Activated CD8-positive, alpha-beta memory T cell treated with anti-CD3 and anti-CD28 coated beads, Interleukin-2, amount 50 U/mL, for 1 hour (primary cell): ENCODE data around the gene CLIC4.
"Not testable (repeated sequence)": the region's sequence is repeated elsewhere in the genome, so short reads cannot be mapped to it uniquely, and the experiment has no call there.

Experiments
- DNase-seq: peaks from one replicate; pipeline ENCODE4 v3.0.0-alpha.2; 2020; ENCODE audit errors: extremely low read depth

CLIC4 gene

DNA sequence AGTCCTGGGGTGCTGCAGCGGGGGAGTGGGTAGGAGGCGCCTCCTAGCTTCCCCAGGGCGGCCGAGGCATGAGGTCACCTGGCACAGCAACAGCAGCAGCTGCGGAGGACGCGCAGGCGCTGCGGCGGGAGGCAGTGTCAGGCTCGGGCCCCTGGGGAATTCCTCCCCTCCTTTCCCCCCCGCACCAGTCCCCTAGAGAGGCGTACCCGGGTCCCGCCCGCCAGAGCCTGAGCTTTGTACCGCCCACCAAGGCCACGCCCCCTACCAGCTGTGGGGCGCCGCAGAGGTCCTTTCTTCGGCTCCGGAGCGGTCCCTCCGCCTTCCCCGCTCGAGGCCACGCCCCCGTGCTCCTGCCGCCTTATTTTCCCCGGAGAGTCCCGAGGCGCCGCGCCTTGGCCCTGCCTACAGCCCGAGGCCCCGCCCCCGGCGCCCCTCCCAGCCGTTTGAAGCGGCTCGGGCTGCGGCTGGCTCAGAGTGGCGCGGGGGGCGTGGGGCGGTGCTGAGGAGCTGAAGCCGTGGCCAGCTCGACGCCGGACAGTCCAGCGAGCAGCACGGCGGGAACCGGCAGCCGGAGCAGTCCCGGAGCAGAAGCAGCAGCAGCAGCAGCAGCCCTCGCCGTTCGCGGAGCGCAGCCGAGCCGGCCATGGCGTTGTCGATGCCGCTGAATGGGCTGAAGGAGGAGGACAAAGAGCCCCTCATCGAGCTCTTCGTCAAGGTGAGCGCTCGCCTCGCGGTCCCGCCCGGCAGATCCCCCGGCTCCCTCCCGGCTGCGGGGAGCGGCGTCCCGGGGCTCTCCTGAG is at the start of gene CLIC4:
CLIC4 (plus strand) TSS at position 537 of the 800 bp plus-strand sequence; CDS start at position 644, 107 bp downstream.
- peak; percentile 94 for DNase-seq

DNA sequence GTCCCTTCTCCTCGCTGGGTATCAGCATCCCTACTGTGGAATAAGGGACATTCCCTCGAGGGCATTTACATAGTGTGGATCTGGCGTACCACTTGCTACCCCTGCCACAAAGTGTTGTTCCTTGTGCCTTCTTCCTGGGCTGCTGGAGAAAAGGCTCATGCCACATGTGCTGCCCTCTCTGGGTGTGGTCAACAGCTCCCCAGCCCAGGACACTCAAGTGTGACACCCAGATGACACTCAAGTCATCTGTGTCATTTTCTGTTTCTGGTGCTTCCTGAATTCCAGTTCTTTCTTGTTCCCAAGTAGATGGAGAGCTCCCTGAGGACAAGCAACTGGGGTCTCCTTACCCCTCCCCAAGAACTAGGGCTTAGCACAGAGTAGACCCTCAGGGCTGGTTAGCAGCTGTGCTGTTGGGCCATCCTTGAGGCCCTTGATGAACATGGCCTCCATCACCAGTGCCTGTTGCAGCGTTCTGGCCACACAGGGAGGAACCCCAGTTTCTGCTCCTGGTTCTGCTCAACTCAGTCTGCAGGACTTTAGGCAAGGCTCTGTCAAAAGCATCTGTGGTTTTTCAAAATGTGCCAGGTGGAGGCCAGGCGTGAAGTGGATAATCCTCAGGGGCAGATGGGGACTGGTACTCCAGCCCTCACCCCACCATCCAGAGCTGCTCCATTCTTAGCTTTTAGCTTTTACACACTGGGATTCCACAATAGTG is 49.0 kb upstream of the CLIC4 start:
- no peak for DNase-seq

DNA sequence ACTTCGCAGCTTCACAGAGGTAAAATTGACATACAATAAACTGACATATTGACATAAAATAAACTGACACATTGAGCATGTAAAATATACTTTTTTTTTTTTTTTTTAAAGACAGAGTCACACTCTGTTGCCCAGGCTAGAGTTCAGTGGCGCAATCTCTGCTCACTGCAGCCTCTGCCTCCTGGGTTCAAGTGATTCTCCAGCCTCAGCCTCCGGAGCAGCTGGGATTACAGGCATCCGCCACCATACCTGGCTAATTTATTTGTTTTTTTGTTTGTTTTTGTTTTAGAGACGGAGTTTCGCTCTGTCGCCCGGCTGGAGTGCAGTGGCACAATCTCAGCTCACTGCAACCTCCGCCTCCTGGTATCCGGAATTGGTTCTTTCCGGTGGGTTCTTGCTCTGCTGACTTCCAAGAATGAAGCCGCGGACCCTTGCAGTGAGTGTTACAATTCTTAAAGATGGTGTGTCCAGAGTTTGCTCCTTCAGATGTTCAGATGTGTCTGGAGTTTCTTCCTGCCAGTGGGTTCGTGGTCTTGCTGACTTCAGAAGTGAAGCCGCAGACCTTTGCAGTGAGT is 48.4 kb upstream of the CLIC4 start:
- DNase-seq: no peak

DNA sequence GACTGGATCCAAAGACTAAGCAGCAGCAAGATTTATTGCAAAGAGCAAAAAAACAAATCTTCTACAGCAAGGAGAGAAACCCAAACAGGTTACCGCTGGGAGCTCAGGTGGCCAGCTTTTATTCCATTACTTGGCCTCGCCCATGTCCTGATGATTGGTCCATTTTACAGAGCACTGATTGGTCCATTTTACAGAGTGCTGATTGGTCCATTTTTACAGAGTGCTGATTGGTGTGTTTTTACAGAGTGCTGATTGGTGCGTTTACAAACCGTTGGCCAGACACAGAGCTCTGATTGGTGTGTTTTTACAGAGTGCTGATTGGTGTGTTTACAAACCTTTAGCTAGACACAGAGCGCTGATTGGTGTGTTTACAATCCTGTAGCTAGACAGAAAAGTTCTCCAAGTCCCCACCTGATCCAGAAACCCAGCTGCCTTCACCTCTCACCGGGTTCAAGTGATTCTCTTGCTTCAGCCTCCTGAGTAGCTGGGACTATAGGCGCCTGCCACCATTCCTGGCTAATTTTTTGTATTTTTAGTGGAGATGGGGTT is 47.7 kb upstream of the CLIC4 start:
- DNase-seq: not testable (repeated sequence)

DNA sequence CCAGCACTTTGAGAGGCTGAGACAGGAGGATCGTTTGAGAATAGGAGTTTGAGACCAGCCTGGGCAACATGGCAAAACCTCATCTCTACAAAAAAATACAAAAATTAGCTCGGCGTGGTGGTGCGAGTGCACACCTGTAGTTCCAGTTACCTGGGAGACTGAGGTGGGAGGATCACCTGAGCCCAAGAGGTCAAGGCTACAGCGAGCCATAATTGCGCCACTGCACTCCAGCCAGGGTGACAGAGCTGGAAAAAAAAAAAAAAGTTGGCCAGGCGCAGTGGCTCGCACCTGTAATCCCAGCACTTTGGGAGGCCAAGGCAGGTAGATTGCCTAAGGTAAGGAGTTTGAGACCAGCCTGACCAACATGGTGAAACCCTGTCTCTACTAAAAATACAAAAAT is 46.9 kb upstream of the CLIC4 start:
- DNase-seq: not testable (repeated sequence)

DNA sequence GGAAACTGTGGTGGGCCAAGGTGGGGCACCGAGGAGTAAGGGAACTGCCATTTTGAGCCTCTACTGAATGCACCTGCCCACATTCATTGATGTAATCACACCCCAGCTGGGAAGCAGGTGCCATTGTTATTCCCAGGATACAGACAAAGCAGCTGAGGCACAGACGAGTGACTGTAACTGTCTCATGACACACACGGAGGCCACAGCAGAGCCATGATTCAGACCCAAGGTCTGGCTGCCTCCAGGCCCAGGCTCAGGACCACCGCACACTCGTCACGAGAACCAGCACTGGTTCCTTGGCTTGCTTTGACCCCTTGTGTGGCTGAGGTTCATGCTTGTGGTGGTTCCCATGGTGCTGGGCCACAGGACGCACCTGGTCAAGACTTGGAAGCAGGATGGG is 45.6 kb upstream of the CLIC4 start:
- no peak for DNase-seq

DNA sequence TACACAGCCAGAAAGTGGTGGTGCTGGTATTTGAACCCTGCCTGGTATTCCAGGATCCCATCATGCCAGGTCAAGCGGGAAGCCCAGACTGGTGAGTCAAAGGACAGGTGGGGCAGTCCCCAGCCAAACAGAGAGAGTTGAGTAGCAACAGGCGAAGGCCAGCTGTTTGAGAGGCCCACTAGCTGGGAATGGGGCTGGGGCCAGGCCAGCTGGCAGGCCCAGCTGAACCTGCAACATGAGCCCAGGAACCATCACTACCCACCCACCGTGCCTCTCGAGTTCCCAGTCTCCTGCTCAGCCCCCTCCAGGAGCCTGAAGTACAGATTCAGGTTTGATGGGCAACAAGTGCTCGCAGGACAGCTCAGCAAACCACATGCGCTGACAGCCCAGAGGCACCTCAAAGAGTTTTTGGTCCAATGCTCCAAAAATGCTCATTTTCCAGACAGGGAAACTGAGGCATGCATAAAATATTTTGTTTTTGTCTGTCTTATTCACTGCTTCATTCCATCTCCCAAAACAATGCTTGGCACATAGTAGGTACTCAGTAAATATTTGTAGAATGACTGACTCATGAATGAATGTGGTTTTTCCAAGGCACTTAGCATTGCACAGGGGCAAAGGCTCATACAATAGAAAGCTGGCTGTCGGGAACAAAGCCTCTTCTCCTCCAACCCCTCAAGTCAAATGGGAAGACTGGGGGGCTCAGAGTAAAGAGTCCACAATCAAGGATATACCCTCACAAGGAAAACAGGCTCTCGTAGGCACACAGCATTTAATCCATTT is 42.5 kb upstream of the CLIC4 start:
- DNase-seq: no peak

DNA sequence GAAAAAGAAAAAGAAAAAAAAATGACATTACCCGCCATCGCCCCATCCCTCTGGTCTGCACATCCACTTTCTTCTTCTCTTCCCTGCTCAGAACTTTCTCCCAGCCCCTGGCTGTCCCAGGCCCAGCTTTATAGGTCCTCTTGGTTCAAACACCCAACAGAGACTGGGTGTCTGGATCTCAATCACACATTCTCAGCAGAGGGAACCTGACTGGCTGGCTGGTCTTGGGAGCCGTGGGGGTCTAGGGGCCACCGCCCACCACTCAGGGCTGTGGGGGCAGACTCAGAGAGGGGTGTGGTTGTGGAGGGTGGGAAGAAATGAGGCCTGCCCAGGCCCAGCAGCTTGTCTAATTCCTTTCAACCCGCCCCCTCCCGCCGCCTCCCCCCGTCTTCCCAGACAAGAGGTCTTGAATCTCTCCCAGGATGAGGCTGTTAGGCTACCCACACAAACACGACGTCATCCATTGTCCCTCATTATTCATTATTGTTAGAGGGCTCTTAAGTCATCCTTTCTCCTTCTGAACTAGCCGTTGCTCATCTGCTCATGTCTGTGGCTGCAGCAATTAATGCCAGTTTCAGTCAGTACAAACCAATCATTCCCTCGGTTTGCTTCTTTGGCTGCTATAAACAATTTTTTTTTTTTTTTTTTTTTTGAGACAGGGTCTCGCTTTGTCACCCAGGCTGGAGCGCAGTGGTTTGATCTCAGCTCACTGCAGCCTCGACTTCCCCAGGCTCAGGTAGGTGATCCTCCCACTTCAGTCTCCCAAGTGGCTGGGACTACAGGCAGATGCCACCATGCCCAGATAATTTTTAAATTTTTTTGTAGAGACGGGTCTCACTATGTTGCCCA is 40.6 kb upstream of the CLIC4 start:
- no peak for DNase-seq

DNA sequence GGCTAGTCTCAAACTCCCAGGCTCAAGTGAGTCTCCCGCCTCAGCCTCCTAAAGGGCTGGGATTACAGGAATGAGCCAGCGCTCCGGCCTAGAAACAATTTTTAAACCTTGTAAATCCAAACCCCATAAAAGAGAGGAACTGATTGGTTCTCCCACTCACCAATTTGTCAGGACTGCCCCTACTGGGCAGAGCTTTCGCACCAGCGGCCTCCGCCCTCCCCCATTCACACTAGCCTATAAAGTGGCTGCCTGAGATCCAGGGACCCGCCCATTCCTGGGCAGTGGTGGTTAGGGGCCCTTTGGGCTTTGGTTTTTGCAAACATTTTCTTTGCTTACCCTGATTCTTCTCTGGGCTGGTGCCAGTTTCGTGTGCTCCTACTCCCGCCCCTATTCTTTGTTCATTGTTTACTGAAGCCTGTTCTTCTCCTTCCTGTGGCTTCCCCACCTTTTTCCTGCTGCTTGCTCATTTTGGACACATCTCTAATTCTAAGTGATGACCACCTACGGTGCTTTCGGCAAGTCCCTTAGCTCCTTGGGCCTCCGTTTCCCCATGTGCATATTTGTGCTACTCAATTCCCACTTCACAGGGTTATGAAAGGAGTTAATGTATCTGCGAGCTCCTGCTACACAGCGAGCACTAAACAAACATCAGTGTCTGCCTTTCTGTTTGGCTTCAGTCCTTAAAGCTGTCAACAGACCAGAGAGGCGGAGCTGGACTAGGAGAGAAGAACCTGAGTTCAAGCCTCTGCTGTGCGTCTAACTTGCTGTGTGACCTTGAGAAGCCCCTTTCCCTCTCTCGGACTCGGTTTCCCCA is 39.8 kb upstream of the CLIC4 start:
- no peak for DNase-seq

DNA sequence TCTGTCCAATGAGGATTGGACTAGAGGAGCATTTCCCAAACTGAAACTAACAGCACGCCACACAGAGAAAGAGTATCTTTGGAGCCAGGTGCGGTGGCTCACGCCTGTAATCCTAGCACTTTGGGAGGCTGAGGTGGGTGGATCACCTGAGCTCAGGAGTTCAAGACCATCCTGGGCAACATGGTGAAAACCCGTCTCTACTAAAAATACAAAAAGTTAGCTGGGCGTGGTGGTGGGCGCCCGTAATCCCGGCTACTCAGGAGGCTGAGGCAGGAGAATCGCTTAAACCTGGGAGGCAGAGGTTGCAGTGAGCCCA is 39.2 kb upstream of the CLIC4 start:
- not testable (repeated sequence) for DNase-seq

DNA sequence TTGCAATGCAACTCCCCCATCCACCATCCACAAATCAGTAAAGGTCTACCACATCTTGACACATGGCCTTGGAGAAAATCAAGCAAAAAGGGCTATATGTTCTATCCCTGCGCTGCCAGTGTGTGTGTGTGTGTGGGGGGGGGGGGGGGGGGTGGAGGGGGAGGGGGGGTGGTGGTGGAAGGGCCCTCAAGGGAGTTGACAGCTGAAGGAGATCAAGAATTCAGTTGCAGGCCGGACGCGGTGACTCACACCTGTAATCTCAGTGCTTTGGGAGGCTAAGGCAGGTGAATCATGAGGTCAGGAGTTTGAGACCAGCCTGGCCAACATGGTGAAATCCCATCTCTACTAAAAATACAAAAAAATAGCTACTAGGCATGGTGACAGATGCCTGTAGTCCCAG is 37.6 kb upstream of the CLIC4 start:
- no peak for DNase-seq

DNA sequence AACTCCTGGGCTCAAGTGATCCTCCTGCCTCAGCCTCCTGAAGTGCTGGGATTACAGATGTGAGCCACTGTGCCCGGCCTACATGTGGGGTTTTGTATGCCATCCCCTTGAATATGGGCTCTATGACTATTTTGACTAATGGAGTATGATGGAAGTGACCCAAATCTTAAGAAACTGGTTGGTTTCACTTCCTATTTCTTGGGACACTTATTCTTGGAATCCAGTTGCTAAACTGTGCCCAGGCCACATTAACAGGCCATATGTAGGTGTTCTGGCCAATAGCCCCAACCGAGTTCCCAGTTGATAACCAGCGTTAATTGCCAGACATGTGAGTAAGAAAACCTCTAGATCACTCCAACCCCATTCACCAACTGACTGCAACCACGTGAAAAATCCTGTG is 36.3 kb upstream of the CLIC4 start:
- DNase-seq: no peak

DNA sequence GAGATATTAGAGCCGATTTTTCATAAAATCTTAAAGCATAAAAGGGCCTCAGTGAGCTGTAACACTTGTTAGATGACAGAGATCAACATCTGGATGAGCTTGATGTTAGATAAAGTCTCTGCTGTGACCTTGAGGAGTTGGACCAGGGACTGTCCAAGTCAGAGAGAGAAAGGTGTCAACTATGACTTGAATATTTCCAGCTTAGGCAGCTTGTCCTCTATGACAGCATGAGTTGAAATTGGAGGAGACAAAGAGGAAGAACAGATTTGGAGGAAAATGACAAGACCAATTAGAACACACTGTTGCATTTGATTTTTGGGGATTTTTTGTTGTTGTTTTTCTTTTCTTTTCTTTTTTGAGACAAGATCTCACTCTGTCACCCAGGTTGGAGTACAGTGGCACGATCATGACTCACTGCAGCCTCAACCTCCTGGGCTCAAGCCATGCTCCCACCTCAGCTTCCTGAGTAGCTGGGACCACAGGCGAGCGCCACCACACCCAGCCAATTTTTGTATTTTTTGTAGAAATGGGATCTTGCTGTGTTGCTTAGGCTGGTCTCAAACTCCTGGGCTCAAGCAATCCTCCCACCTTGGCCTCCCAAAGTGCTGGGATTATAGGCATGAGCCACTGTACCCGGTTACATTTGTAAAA is 35.3 kb upstream of the CLIC4 start:
- no peak for DNase-seq

DNA sequence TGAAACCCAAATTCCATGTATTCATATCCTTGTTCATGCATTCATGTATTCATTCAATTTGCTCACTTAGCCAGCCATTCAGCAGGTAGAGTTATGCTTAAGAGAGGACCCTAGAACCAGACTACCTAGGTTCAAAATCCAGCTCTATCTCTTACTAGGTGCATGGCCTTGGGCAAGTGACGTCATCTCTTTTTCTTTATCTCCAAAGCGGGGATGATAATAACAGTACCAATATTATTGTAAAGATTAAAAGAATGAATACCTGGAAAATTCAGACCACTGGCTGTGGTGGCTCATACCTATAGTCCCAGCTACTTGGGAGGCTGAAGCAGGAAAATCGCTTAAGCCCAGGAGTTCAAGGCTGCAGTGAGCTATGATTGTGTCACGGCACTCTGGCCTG is 33.9 kb upstream of the CLIC4 start:
- no peak for DNase-seq

DNA sequence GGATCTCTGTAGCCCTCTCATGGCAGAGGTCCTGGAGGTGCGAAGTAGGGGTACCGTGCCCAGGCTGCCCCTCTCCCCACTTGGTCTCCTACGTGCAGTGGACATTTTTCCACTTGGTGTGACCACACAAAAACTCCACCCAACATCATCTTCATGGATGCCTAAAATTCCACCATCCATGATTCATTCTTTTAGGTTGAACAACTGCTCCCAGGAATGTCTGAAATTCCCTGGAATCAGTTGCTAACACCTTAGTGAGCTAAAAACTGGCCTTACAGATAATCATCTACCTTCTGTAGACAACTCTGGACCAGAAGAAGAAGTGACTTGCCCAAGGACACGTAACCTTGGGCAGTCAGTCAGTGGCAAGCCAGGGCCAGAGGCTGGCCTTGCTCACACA is 32.1 kb upstream of the CLIC4 start:
- no peak for DNase-seq

DNA sequence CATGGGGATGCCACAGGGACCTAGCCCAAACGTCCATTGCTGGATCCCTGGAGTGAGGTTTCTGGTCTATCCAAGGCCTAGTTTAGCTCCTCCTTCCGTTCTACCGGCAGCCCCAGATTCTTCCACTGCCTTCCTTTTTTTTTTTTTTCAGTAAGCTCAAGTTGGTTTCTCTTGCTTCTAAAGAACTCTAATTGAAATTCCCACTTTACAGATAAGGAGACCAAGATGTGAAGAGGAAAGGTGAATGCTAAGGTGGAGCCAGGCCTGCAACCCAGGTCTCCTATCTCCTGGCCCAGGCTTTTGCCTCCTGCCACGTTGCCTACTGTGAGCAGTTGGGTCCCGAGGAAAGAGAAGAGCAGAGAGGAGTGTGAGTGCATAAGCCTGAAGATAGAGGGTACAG is 31.5 kb upstream of the CLIC4 start:
- DNase-seq: no peak

DNA sequence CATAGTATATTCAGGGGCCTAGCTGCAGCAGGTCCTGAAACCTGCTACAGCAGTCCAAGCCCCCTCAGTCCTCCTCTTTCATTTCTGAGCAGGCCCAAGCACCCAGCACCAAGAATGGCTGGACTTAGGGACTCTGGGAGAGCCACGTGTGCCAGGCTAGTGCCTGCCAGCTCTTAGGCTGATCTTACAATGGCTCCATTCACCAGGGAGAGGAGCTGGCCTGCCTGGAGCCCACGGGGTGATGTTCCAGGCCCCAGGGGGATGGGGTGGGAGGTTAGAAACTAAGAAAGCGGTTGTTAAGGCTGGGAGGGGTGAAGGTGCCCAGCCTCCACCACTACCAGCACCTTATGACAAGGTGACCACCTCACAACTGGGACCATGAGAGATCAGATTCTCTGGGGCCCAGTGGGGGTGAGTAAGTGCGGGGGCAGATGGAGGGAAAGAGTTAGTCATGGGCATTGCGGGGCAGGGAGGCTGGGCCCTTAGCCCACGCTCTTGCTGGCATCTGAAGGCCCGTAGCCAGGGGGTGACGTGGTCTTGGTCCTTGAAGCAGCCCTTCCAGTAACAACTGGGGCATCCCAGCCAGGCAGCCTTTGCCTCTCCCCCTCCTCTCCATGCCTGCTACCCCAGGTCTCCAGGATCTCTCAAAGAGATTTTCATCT is 30.3 kb upstream of the CLIC4 start:
- DNase-seq: no peak

DNA sequence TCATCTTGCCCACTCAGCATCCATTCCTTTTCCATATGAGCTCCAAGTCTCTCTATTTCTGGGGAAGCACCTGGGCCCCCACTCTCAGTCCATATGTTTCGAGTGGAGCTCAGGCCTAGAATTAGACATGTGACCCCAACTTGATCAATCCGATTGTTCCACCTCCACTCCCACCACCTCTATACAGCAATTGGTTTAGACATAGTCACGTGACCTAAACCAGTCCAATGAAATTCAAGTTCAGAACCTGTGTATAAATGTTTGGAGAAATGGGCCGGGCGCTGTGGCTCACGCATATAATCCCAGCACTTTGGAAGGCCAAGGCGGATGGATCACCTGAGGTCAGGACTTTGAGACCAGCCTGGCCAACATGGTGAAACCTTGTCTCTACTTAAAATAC is 29.6 kb upstream of the CLIC4 start:
- DNase-seq: no peak
